HG02840 (cell line): ENCODE data around the gene CELSR2.
"Not testable (repeated sequence)": the region's sequence is repeated elsewhere in the genome, so short reads cannot be mapped to it uniquely, and the experiment has no call there.

Experiments
- ATAC-seq: cut with Tn5 transposase; IDR thresholded peaks from one replicate; pipeline ENCODE4 v1.9.1; 2021; ENCODE audit warnings: mild to moderate bottlenecking, moderate library complexity, moderate number of reproducible peaks; ENCODE audit not compliant: unreplicated experiment, low FRiP score

The CELSR2 gene

GRCh38 chr1:109299558-109300343, 50.4 kb downstream of the CELSR2 start:
- ATAC-seq: no peak

GRCh38 chr1:109300650-109301151, 51.4 kb downstream of the CELSR2 start:
- no peak for ATAC-seq

- ATAC-seq: no peak
Observed at GRCh38 chr1:109301874-109302273, 52.5 kb downstream of the CELSR2 start.

- ATAC-seq: no peak
Observed at GRCh38 chr1:109304226-109304920, 55.0 kb downstream of the CELSR2 start.

GRCh38 chr1:109305991-109306390, 56.7 kb downstream of the CELSR2 start:
- not testable (repeated sequence) for ATAC-seq

- no peak for ATAC-seq
Observed at GRCh38 chr1:109306832-109307273, 57.5 kb downstream of the CELSR2 start, which contains the start of gene MYBPHL. MYBPHL (minus strand) TSS chr1:109307011; CDS start chr1:109306991, 20 bp downstream.

GRCh38 chr1:109307274-109308021, 58.1 kb downstream of the CELSR2 start:
- no peak for ATAC-seq

GRCh38 chr1:109309347-109309746, 60.0 kb downstream of the CELSR2 start:
- no peak for ATAC-seq

- no peak for ATAC-seq
Observed at GRCh38 chr1:109312246-109312645, 62.9 kb downstream of the CELSR2 start.

GRCh38 chr1:109312978-109313775, 63.8 kb downstream of the CELSR2 start:
- ATAC-seq: no peak

GRCh38 chr1:109314795-109315194, 65.5 kb downstream of the CELSR2 start:
- no peak for ATAC-seq

- ATAC-seq: no peak
Observed at GRCh38 chr1:109315288-109315687, 65.9 kb downstream of the CELSR2 start.

GRCh38 chr1:109316506-109316905, 67.2 kb downstream of the CELSR2 start:
- no peak for ATAC-seq

GRCh38 chr1:109319114-109319513, 69.8 kb downstream of the CELSR2 start:
- no peak for ATAC-seq

- ATAC-seq: no peak
Observed at GRCh38 chr1:109322974-109323373, 73.6 kb downstream of the CELSR2 start.
